Karpas-422 (cell line): ENCODE results near the gene ACTN4. TPM values are rescaled to one million over a fixed set of nuclear protein-coding genes. Genes with fewer than 3 reads are reported as not detected.

Experiments used
- DNase-seq: peaks from one replicate; pipeline ENCODE4 v3.0.0-alpha.2; 2015
- H2AFZ ChIP-seq: fragments of 200-600 bp; sonication (generic); 2 replicates; pipeline ENCODE4 v1.6.1; 2014; ENCODE audit warnings: antibody characterized with exemption, low read length, mixed read lengths
- H3K27ac ChIP-seq: fragments of 200-600 bp; sonication (generic); 2 replicates; pipeline ENCODE4 v1.5.1; 2014; ENCODE audit warnings: mild to moderate bottlenecking, low read length, moderate library complexity
- H3K27me3 ChIP-seq: fragments of 200-600 bp; sonication (generic); 2 replicates; pipeline ENCODE4 v1.6.1; 2014; ENCODE audit warnings: low read length, mixed read lengths
- H3K36me3 ChIP-seq: fragments of 200-600 bp; sonication (generic); 2 replicates; pipeline ENCODE4 v1.6.1; 2014; ENCODE audit warnings: low read length, mixed read lengths; ENCODE audit not compliant: insufficient read depth
- H3K4me1 ChIP-seq: fragments of 200-600 bp; sonication (generic); 2 replicates; pipeline ENCODE4 v1.6.1; 2014; ENCODE audit warnings: mild to moderate bottlenecking, low read length, mixed read lengths
- H3K4me2 ChIP-seq: fragments of 200-600 bp; sonication (generic); 2 replicates; pipeline ENCODE4 v1.6.1; 2014; ENCODE audit warnings: low read length, low read depth, mild to moderate bottlenecking; ENCODE audit not compliant: poor library complexity, severe bottlenecking
- H3K4me3 ChIP-seq: fragments of 200-600 bp; sonication (generic); 2 replicates; pipeline ENCODE4 v1.5.1; 2014; ENCODE audit warnings: mild to moderate bottlenecking, antibody characterized with exemption, low read length, mixed read lengths
- H3K79me2 ChIP-seq: fragments of 200-600 bp; sonication (generic); 2 replicates; pipeline ENCODE4 v1.6.1; 2014; ENCODE audit warnings: mild to moderate bottlenecking, low read length, mixed read lengths
- H3K9ac ChIP-seq: fragments of 200-600 bp; sonication (generic); 2 replicates; pipeline ENCODE4 v1.6.0; 2014; ENCODE audit warnings: low read length
- H3K9me2 ChIP-seq: fragments of 200-600 bp; sonication (generic), shearing (Covaris generic); replicated peaks from 2 replicates; pipeline ENCODE4 v1.6.0; 2014; ENCODE audit warnings: mild to moderate bottlenecking, low read length, moderate library complexity; ENCODE audit not compliant: insufficient read depth
- H3K9me3 ChIP-seq: fragments of 300-700, 200-600 bp; sonication (generic); 2 replicates; pipeline ENCODE4 v1.6.1; 2014; ENCODE audit warnings: low read length, mixed read lengths
- H4K20me1 ChIP-seq: fragments of 200-600 bp; sonication (generic); 2 replicates; pipeline ENCODE4 v1.6.1; 2014; ENCODE audit warnings: mild to moderate bottlenecking, antibody characterized with exemption, low read length, low read depth; ENCODE audit not compliant: insufficient read depth
- total RNA-seq: library from RNA; depleted of rRNA; stranded (reverse); fragments of >200 nt; shearing (Covaris generic); gene quantifications from 2 replicates; pipeline ENCODE4 v1.2.3, GENCODE V29; 2014; ENCODE audit warnings: low replicate concordance

Gene ACTN4
- total RNA-seq, 1 experiment from 2014 or later: 54.6 TPM

DNA sequence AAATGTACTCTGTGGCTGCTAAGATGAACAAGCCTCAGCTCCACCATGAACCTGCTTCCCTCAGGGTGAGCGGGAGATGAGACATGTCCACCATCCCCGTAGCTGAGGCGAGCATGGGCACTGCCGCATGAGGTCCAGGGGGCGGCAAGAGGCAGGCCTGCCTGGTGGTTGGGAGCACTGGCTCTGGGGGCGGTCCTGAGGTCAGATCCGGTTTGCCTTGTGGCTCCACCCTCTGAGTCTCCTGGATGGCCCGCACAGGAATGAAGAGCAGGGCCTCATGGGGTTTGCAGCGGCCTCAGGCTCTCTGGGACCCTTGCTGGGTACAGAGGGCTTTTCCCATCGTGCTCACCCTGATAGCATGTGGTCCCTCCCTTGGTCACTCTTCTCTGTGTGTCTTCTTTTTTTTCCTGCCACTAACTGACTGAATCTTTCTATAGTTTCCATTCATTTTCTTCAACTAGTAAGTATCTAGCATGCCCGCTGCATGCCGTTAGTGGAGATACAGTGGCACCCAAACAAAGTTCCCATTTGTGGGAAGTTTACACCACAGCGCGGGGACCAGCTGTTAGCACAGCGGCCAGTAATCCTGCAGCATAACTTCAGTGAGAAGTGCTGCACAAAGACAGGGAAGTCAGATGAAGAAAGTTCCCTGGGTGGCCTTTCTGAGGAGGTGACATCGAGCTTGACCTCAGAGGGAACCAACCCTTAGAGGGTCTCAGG, 59.5 kb downstream of the ACTN4 start:
- H3K27me3 ChIP-seq: no peaks in the 10 kb centered on the region
- H3K27ac ChIP-seq: no peak overlapping the region
- H3K9me2 ChIP-seq: no peaks in the 10 kb centered on the region
- H3K4me3 ChIP-seq: no peak overlapping the region
- H3K4me1 ChIP-seq: no peaks in the 10 kb centered on the region
- no peak for DNase-seq
- H3K4me2 ChIP-seq: no peak overlapping the region
- H4K20me1 ChIP-seq: no peaks in the 10 kb centered on the region
- H3K36me3 ChIP-seq: no peaks in the 10 kb centered on the region
- H3K79me2 ChIP-seq: no peaks in the 10 kb centered on the region
- no peak overlapping the region for H3K9ac ChIP-seq
- H3K9me3 ChIP-seq: no peaks in the 10 kb centered on the region
- no peak overlapping the region for H2AFZ ChIP-seq

DNA sequence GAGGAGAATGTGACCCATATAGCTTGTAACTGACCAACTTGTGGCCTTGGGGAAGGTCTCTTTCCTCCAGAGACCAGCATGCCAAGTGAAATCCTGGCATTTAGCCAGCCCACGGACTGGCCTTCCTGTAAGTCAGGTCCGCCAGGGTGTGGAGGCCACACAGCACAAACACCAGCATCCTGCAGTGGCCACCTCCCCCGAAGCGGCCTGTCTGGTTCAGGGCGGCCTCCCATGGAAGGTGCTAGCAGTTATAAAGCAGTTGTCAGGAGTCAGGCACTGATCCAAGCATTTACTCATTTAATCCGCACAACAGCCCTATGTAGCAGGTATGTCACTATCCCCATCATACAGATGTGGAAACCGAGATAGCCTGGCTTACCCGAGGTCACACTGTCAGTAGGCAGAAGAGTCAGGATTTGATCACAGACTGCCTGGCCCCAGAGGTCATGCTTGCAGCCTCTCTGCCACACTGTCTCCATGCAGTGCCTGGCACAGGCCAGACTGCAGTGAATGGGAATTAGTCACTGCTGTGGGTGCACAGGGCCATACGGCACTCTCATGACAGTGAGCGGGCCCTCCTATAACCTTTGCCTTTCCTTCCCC, 60.2 kb downstream of the ACTN4 start:
- Histone ChIP-seq H3K27me3 (no peaks in the 10 kb centered on the region), H3K27ac (no peak overlapping the region), H2AFZ (no peak overlapping the region), H3K4me2 (no peak overlapping the region), H3K9me2 (no peaks in the 10 kb centered on the region), H3K36me3 (no peaks in the 10 kb centered on the region), H3K79me2 (no peaks in the 10 kb centered on the region), H3K4me1 (no peaks in the 10 kb centered on the region), H3K4me3 (no peak overlapping the region), H4K20me1 (no peaks in the 10 kb centered on the region), H3K9me3 (no peaks in the 10 kb centered on the region), H3K9ac (no peak overlapping the region)
- no peak for DNase-seq

- H3K79me2 ChIP-seq: no peaks in the 10 kb centered on the region
- H3K4me2 ChIP-seq: no peak overlapping the region
- H3K9ac ChIP-seq: no peak overlapping the region
- no peak for DNase-seq
- H3K36me3 ChIP-seq: no peaks in the 10 kb centered on the region
- no peak overlapping the region for H3K4me3 ChIP-seq
- no peak overlapping the region for H2AFZ ChIP-seq
- H4K20me1 ChIP-seq: no peaks in the 10 kb centered on the region
- no peak overlapping the region for H3K27ac ChIP-seq
- H3K27me3 ChIP-seq: no peaks in the 10 kb centered on the region
- no peaks in the 10 kb centered on the region for H3K4me1 ChIP-seq
- H3K9me2 ChIP-seq: no peaks in the 10 kb centered on the region
- H3K9me3 ChIP-seq: no peaks in the 10 kb centered on the region
Measured at GRCh38 chr19:38708413-38709024, 61.1 kb downstream of the ACTN4 start.

- no peak for DNase-seq
- H4K20me1 ChIP-seq: no peaks in the 10 kb centered on the region
- no peaks in the 10 kb centered on the region for H3K9me2 ChIP-seq
- H3K4me2 ChIP-seq: no peak overlapping the region
- no peaks in the 10 kb centered on the region for H3K9me3 ChIP-seq
- no peaks in the 10 kb centered on the region for H3K36me3 ChIP-seq
- H2AFZ ChIP-seq: no peak overlapping the region
- H3K27ac ChIP-seq: no peak overlapping the region
- no peaks in the 10 kb centered on the region for H3K27me3 ChIP-seq
- no peak overlapping the region for H3K9ac ChIP-seq
- H3K79me2 ChIP-seq: no peaks in the 10 kb centered on the region
- H3K4me3 ChIP-seq: no peak overlapping the region
- H3K4me1 ChIP-seq: no peaks in the 10 kb centered on the region
Measured at GRCh38 chr19:38709119-38709518, 61.7 kb downstream of the ACTN4 start.

GRCh38 chr19:38709671-38710415, 62.4 kb downstream of the ACTN4 start:
- no peak for DNase-seq
- Histone ChIP-seq H3K4me2 (no peak overlapping the region), H3K4me3 (no peak overlapping the region), H3K4me1 (no peaks in the 10 kb centered on the region), H3K36me3 (no peaks in the 10 kb centered on the region), H3K9me2 (no peaks in the 10 kb centered on the region), H3K27ac (no peak overlapping the region), H3K79me2 (no peaks in the 10 kb centered on the region), H3K9ac (no peak overlapping the region), H3K27me3 (no peaks in the 10 kb centered on the region), H3K9me3 (no peaks in the 10 kb centered on the region), H2AFZ (no peak overlapping the region), H4K20me1 (no peaks in the 10 kb centered on the region)

GRCh38 chr19:38710416-38710702, 62.9 kb downstream of the ACTN4 start:
- no peak for DNase-seq
- Histone ChIP-seq H3K27me3 (no peaks in the 10 kb centered on the region), H3K79me2 (no peaks in the 10 kb centered on the region), H3K36me3 (no peaks in the 10 kb centered on the region), H3K4me1 (no peaks in the 10 kb centered on the region), H3K9me3 (no peaks in the 10 kb centered on the region), H3K9ac (no peak overlapping the region), H3K9me2 (no peaks in the 10 kb centered on the region), H2AFZ (no peak overlapping the region), H3K27ac (no peak overlapping the region), H3K4me2 (no peak overlapping the region), H4K20me1 (no peaks in the 10 kb centered on the region), H3K4me3 (no peak overlapping the region)

GRCh38 chr19:38710928-38711725, 63.7 kb downstream of the ACTN4 start:
- H3K36me3 ChIP-seq: no peaks in the 10 kb centered on the region
- H3K27ac ChIP-seq: no peak overlapping the region
- H3K9ac ChIP-seq: no peak overlapping the region
- H3K27me3 ChIP-seq: no peaks in the 10 kb centered on the region
- no peaks in the 10 kb centered on the region for H3K4me1 ChIP-seq
- H3K9me2 ChIP-seq: no peaks in the 10 kb centered on the region
- H2AFZ ChIP-seq: no peak overlapping the region
- no peak overlapping the region for H3K4me2 ChIP-seq
- H3K79me2 ChIP-seq: no peaks in the 10 kb centered on the region
- no peak overlapping the region for H3K4me3 ChIP-seq
- DNase-seq: no peak
- no peaks in the 10 kb centered on the region for H4K20me1 ChIP-seq
- no peaks in the 10 kb centered on the region for H3K9me3 ChIP-seq
